GM19468 (cell line): ENCODE measurements around the gene ADIG.

ENCODE experiments used
- ATAC-seq: cut with Tn5 transposase; IDR thresholded peaks from one replicate; pipeline ENCODE4 v1.9.1; 2021; ENCODE audit warnings: mild to moderate bottlenecking, moderate library complexity, moderate number of reproducible peaks; ENCODE audit not compliant: unreplicated experiment; ENCODE audit errors: extremely low read depth

ADIG gene

GRCh38 chr20:38628580-38629470 is 47.8 kb downstream of the ADIG start:
- no peak for ATAC-seq

- ATAC-seq: no peak
Measured at GRCh38 chr20:38629979-38630378, 49.0 kb downstream of the ADIG start.

- ATAC-seq: no peak
Measured at GRCh38 chr20:38630727-38631126, 49.7 kb downstream of the ADIG start.

GRCh38 chr20:38631155-38632022 is 50.4 kb downstream of the ADIG start:
- ATAC-seq: no peak

GRCh38 chr20:38633577-38634093 is 52.6 kb downstream of the ADIG start:
- ATAC-seq: peak; percentile 46

GRCh38 chr20:38635721-38636288 is 54.8 kb downstream of the ADIG start:
- ATAC-seq: no peak
